Sigmoid colon (tissue), 7 donors: ENCODE data around the gene SAMD4A. TPM values are rescaled to one million over a fixed set of nuclear protein-coding genes. Genes with fewer than 3 reads are reported as not detected.
A peak's percentile ranks its signal among the peaks of the same experiment; 100 is the strongest.

ENCODE experiments used
- DNase-seq: peaks from one replicate; pipeline ENCODE4 v3.0.0-alpha.2; 2019
- H3K27ac ChIP-seq, 4 donors: fragments of 200-600 bp; sonication (generic); one replicate each; pipeline ENCODE4 v1.5.1; 2016 to 2019; ENCODE audit warnings: mild to moderate bottlenecking in 1 of 4
- H3K27me3 ChIP-seq, 3 donors: fragments of 200-600 bp; sonication (generic); one replicate each; pipeline ENCODE4 v1.5.1; 2019; ENCODE audit warnings: mild to moderate bottlenecking in 1 of 3
- H3K36me3 ChIP-seq, 4 donors: fragments of 200-600 bp; sonication (generic); one replicate each; pipeline ENCODE4 v1.5.1; 2016 to 2019
- H3K4me1 ChIP-seq, 4 donors: fragments of 200-600 bp; sonication (generic); one replicate each; pipeline ENCODE4 v1.5.1; 2017 to 2019
- H3K4me3 ChIP-seq, 4 donors: fragments of 200-600 bp; sonication (generic); one replicate each; pipeline ENCODE4 v1.5.1; 2017 to 2019; ENCODE audit warnings: mild to moderate bottlenecking in 2 of 4, moderate library complexity in 1 of 4
- H3K9me3 ChIP-seq, 4 donors: fragments of 200-600 bp in 3 of 4; sonication (generic) in 3 of 4; one replicate each; pipeline versions ENCODE4 v1.5.1 to v1.6.1; 2013 to 2019
- EP300 ChIP-seq, 4 donors: sonication (generic); formaldehyde crosslinking; IDR thresholded peaks; one replicate each; pipeline ENCODE4 v1.6.1; 2017; ENCODE audit warnings: antibody characterized with exemption in 4 of 4
- POLR2A ChIP-seq, 2 donors: fragments of 450-650 bp; IDR thresholded peaks; one replicate each; pipeline ENCODE4 v1.6.1; 2016; ENCODE audit warnings: antibody characterized with exemption in 2 of 2, mild to moderate bottlenecking in 2 of 2, moderate library complexity in 2 of 2
- POLR2AphosphoS5 ChIP-seq, 4 donors: sonication (generic); formaldehyde crosslinking; IDR thresholded peaks; one replicate each; pipeline ENCODE4 v1.6.1; 2017; ENCODE audit warnings: antibody characterized with exemption in 4 of 4
- WGBS, 2 donors: extraction: QIAGEN DNeasy Blood & Tissue Kit; methylation state at CpG; one replicate each; pipeline ENCODE4 v1.1.7; 2013; 5-methylcytosine and 5-hydroxymethylcytosine counted together
- intact Hi-C: fragments of 100-400 bp; cut with DNase I; formaldehyde crosslinking; loops from one replicate; pipeline ENCODE4 v1.15.1; 2023
- polyA plus RNA-seq, 3 donors: library from polyadenylated mRNA; stranded (reverse); fragments of 200-250 nt; gene quantifications; one replicate each; pipeline ENCODE4 v1.2.3, GENCODE V29; 2013
- total RNA-seq, 4 donors: library from RNA; depleted of rRNA; stranded (reverse); fragments of >200 nt; gene quantifications; one replicate each; pipeline ENCODE4 v1.1.0, GENCODE V29; 2016
- TF ChIP-seq, protein P1 (sequence below), 4 experiments: fragments of 450-650 bp in 3 of 4; fragments of 200-600 bp in 1 of 4; IDR thresholded peaks; one replicate each; pipeline ENCODE4 v1.5.1; 2016 to 2019; ENCODE audit warnings: antibody characterized with exemption in 4 of 4, mild to moderate bottlenecking in 3 of 4, moderate library complexity in 2 of 4
- donor health status: healthy with polysubstance abuse.
- donor health status: Bipolar disorder and iron deficiency.
- donor health status: healthy.

The SAMD4A gene
- total and polyA plus RNA-seq, 7 donors = 4.2 to 135 (median 79.8) TPM

- Histone ChIP-seq H3K9me3 (no peaks in the 10 kb centered on the region), H3K27ac (peak overlapping the region; percentile 68 to 84 (median 78)), H3K4me1 (peaks cover 0 to 59% (median 45%) of the 10 kb centered on the region in 4 donors), H3K36me3 (no peaks in the 10 kb centered on the region), H3K27me3 (no peaks in the 10 kb centered on the region), H3K4me3 (no peak overlapping the region)
- DNase-seq = no peak
- TF ChIP-seq, protein P1, sequence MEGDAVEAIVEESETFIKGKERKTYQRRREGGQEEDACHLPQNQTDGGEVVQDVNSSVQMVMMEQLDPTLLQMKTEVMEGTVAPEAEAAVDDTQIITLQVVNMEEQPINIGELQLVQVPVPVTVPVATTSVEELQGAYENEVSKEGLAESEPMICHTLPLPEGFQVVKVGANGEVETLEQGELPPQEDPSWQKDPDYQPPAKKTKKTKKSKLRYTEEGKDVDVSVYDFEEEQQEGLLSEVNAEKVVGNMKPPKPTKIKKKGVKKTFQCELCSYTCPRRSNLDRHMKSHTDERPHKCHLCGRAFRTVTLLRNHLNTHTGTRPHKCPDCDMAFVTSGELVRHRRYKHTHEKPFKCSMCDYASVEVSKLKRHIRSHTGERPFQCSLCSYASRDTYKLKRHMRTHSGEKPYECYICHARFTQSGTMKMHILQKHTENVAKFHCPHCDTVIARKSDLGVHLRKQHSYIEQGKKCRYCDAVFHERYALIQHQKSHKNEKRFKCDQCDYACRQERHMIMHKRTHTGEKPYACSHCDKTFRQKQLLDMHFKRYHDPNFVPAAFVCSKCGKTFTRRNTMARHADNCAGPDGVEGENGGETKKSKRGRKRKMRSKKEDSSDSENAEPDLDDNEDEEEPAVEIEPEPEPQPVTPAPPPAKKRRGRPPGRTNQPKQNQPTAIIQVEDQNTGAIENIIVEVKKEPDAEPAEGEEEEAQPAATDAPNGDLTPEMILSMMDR (IDR thresholded peaks at IDR 0.05) = no peak
- TF ChIP-seq POLR2A (IDR thresholded peaks at IDR 0.05) (no peak), POLR2AphosphoS5 (IDR thresholded peaks at IDR 0.05) (no peak), EP300 (IDR thresholded peaks at IDR 0.05) (no peak)
- intact Hi-C loops = no loop called here
These were observed 146.5 kb downstream of the SAMD4A start for GRCh38 chr14:54713379-54713778.

DNA sequence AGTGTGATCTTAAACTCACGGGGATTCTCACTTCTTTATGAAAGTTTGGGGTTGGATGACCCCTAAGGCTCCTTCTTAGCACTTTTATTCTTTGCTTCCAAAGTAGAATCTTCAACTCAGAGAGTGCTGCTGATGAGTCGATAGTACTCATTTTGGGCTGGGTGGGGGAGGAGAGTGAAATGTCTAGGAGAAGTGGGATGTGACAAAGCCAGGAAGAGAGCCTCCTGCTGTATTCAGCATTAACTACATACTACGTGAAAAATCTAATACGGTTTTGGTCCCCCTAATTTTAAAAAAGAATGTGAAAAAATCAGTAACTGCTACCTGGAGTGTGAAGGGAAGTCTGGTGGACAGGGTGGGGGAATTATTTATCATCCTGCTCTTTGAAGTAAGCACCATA lies 148.3 kb downstream of the SAMD4A start:
- no peaks in the 10 kb centered on the region for H3K27me3 ChIP-seq
- WGBS, 2 donors = 73 to 79% methylated on average over 4 of the region's 4 CpGs
- H3K36me3 ChIP-seq = no peaks in the 10 kb centered on the region
- intact Hi-C loops = no loop called here
- peak overlapping the region in 2 of 4 donors; percentile 78 to 84 for H3K27ac ChIP-seq
- no peaks in the 10 kb centered on the region for H3K9me3 ChIP-seq
- DNase-seq = no peak
- no peak overlapping the region for H3K4me3 ChIP-seq
- TF ChIP-seq EP300 (IDR thresholded peaks at IDR 0.05) = no peak
- TF ChIP-seq POLR2AphosphoS5 (IDR thresholded peaks at IDR 0.05) = no peak
- no peak for TF ChIP-seq POLR2A (IDR thresholded peaks at IDR 0.05)
- TF ChIP-seq, protein P1 (IDR thresholded peaks at IDR 0.05) = no peak
- peaks cover 0 to 70% (median 54%) of the 10 kb centered on the region in 4 donors for H3K4me1 ChIP-seq

GRCh38 chr14:54715811-54716210 lies 148.9 kb downstream of the SAMD4A start:
- TF ChIP-seq, protein P1 (IDR thresholded peaks at IDR 0.05) = no peak
- TF ChIP-seq POLR2A (IDR thresholded peaks at IDR 0.05) (no peak), EP300 (IDR thresholded peaks at IDR 0.05) (no peak), POLR2AphosphoS5 (IDR thresholded peaks at IDR 0.05) (no peak)
- no peaks in the 10 kb centered on the region for H3K9me3 ChIP-seq
- H3K4me3 ChIP-seq = no peak overlapping the region
- peak overlapping the region in 2 of 4 donors; percentile 78 to 84 for H3K27ac ChIP-seq
- no peaks in the 10 kb centered on the region for H3K27me3 ChIP-seq
- WGBS, 2 donors = 68 to 85% methylated on average over 1 of the region's 1 CpG
- intact Hi-C loops = no loop called here
- H3K36me3 ChIP-seq = no peaks in the 10 kb centered on the region
- DNase-seq = no peak
- peaks cover 0 to 69% (median 55%) of the 10 kb centered on the region in 4 donors for H3K4me1 ChIP-seq

DNA sequence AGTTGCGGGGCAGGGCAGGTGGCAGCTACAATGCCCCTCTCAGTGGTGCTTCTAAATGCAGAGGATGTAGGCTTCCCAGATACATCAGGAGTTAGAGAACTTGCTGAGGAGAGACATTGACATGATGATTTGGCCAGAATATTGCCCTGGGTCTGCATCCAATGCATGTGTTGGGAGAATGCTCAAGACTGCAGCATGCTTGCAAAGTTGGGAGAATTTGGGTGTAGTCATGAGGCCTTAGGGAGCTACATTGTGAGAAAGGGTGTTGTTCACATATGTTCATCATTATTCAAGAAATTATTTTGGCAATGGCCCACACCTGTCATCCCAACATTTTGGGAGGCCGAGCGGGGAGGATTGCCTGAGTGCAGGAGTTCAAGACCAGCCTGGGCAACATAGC lies 149.9 kb downstream of the SAMD4A start:
- H3K27me3 ChIP-seq = no peaks in the 10 kb centered on the region
- H3K4me3 ChIP-seq = no peak overlapping the region
- intact Hi-C loops = no loop called here
- no peak for DNase-seq
- H3K36me3 ChIP-seq = no peaks in the 10 kb centered on the region
- peaks cover 0 to 72% (median 54%) of the 10 kb centered on the region in 4 donors for H3K4me1 ChIP-seq
- 95 to 98% methylated on average over 3 of the region's 3 CpGs for WGBS, 2 donors
- H3K9me3 ChIP-seq = no peaks in the 10 kb centered on the region
- H3K27ac ChIP-seq = peak overlapping the region in 1 of 4 donors; percentile 84
- TF ChIP-seq POLR2A (IDR thresholded peaks at IDR 0.05) (no peak), POLR2AphosphoS5 (IDR thresholded peaks at IDR 0.05) (no peak), EP300 (IDR thresholded peaks at IDR 0.05) (no peak)
- TF ChIP-seq, protein P1 (IDR thresholded peaks at IDR 0.05) = no peak

GRCh38 chr14:54718046-54718445 lies 151.1 kb downstream of the SAMD4A start:
- Histone ChIP-seq H3K27ac (peak overlapping the region; percentile 3 to 84 (median 26)), H3K9me3 (no peaks in the 10 kb centered on the region), H3K4me3 (no peak overlapping the region), H3K36me3 (no peaks in the 10 kb centered on the region), H3K27me3 (no peaks in the 10 kb centered on the region), H3K4me1 (peaks cover 0 to 70% (median 44%) of the 10 kb centered on the region in 4 donors)
- DNase-seq = no peak
- 73 to 82% methylated on average over 3 of the region's 3 CpGs for WGBS, 2 donors
- no peak for TF ChIP-seq EP300 (IDR thresholded peaks at IDR 0.05)
- intact Hi-C loops = no loop called here
